Endothelial cell (in vitro differentiated cells): Measurements from ENCODE around the gene RAX2. TPM values are rescaled to one million over a fixed set of nuclear protein-coding genes. Genes with fewer than 3 reads are reported as not detected.
"Not testable (repeated sequence)": the region's sequence is repeated elsewhere in the genome, so short reads cannot be mapped to it uniquely, and the experiment has no call there.

ENCODE experiments used
- DNase-seq: peaks from one replicate; pipeline ENCODE4 v3.0.0; 2021; ENCODE audit warnings: low spot score
- H3K27ac Mint-ChIP-seq: one replicate; pipeline ENCODE4 v1.8.0; 2021; ENCODE audit warnings: mixed read lengths, inconsistent platforms; ENCODE audit not compliant: unreplicated experiment
- H3K27me3 Mint-ChIP-seq: one replicate; pipeline ENCODE4 v1.8.0; 2021; ENCODE audit warnings: mild to moderate bottlenecking, moderate library complexity, mixed read lengths, inconsistent platforms; ENCODE audit not compliant: unreplicated experiment
- H3K36me3 Mint-ChIP-seq: one replicate; pipeline ENCODE4 v1.8.0; 2021; ENCODE audit warnings: mild to moderate bottlenecking, low read depth, mixed read lengths, inconsistent platforms; ENCODE audit not compliant: unreplicated experiment
- H3K4me1 Mint-ChIP-seq: one replicate; pipeline ENCODE4 v1.8.0; 2021; ENCODE audit warnings: mild to moderate bottlenecking, mixed read lengths, inconsistent platforms; ENCODE audit not compliant: unreplicated experiment
- H3K4me3 Mint-ChIP-seq: one replicate; pipeline ENCODE4 v1.8.0; 2021; ENCODE audit warnings: mild to moderate bottlenecking, mixed read lengths, inconsistent platforms; ENCODE audit not compliant: unreplicated experiment
- H3K9me3 Mint-ChIP-seq: one replicate; pipeline ENCODE4 v1.8.0; 2021; ENCODE audit warnings: mixed read lengths, inconsistent platforms; ENCODE audit not compliant: unreplicated experiment
- CTCF ChIP-seq: fragments of 200-600 bp; sonication (generic); IDR thresholded peaks from one replicate; pipeline ENCODE4 v1.5.0; 2021; ENCODE audit warnings: antibody characterized with exemption; ENCODE audit not compliant: unreplicated experiment
- total RNA-seq: library from RNA; stranded (reverse); fragmentation: NEBNext Ultra II Directional; extraction: Animal tissue kit (Norgen Biotek cat#: 25700); gene quantifications from one replicate; pipeline ENCODE4 v1.2.1, GENCODE V29; 2021; ENCODE audit not compliant: unreplicated experiment

The RAX2 gene
- total RNA-seq, 1 donor from 2014 or later = not detected

- no peak for DNase-seq
- peaks cover 8% of the 10 kb centered on the region for H3K36me3 Mint-ChIP-seq
- TF ChIP-seq CTCF = no peak
- H3K27me3 Mint-ChIP-seq = peaks cover 4% of the 10 kb centered on the region
- no peak overlapping the region for H3K4me3 Mint-ChIP-seq
- no peaks in the 10 kb centered on the region for H3K4me1 Mint-ChIP-seq
- no peaks in the 10 kb centered on the region for H3K9me3 Mint-ChIP-seq
- no peak overlapping the region for H3K27ac Mint-ChIP-seq
Observed at GRCh38 chr19:3768015-3768747, 3.8 kb downstream of the RAX2 start.

GRCh38 chr19:3767050-3767449 lies 5.0 kb downstream of the RAX2 start:
- Mint-ChIP-seq H3K36me3 (peaks cover 8% of the 10 kb centered on the region), H3K27ac (no peak overlapping the region), H3K27me3 (peaks cover 4% of the 10 kb centered on the region), H3K4me1 (no peaks in the 10 kb centered on the region), H3K9me3 (no peaks in the 10 kb centered on the region), H3K4me3 (no peak overlapping the region)
- DNase-seq = no peak
- no peak for TF ChIP-seq CTCF

GRCh38 chr19:3766520-3766919 lies 5.5 kb downstream of the RAX2 start:
- H3K9me3 Mint-ChIP-seq = no peaks in the 10 kb centered on the region

GRCh38 chr19:3765757-3766156 lies 6.3 kb downstream of the RAX2 start:
- not testable (repeated sequence) for H3K27ac Mint-ChIP-seq, H3K4me1 Mint-ChIP-seq, H3K27me3 Mint-ChIP-seq, H3K4me3 Mint-ChIP-seq, DNase-seq, H3K9me3 Mint-ChIP-seq
- peaks cover 12% of the 10 kb centered on the region for H3K36me3 Mint-ChIP-seq

More at GRCh38 chr19:3766520-3766919, 5.5 kb downstream of the RAX2 start:
- DNase-seq = no peak
- H3K4me3 Mint-ChIP-seq = no peak overlapping the region
- peaks cover 4% of the 10 kb centered on the region for H3K4me1 Mint-ChIP-seq
- TF ChIP-seq CTCF = no peak
- no peak overlapping the region for H3K27ac Mint-ChIP-seq
- H3K36me3 Mint-ChIP-seq = peaks cover 8% of the 10 kb centered on the region
- H3K27me3 Mint-ChIP-seq = peaks cover 4% of the 10 kb centered on the region

- TF ChIP-seq CTCF = no peak
- H3K36me3 Mint-ChIP-seq = peaks cover 12% of the 10 kb centered on the region
- no peak for DNase-seq
- peaks cover 8% of the 10 kb centered on the region for H3K4me1 Mint-ChIP-seq
- no peak overlapping the region for H3K27ac Mint-ChIP-seq
- peaks cover 4% of the 10 kb centered on the region for H3K27me3 Mint-ChIP-seq
- H3K4me3 Mint-ChIP-seq = no peak overlapping the region
- no peaks in the 10 kb centered on the region for H3K9me3 Mint-ChIP-seq
Observed at GRCh38 chr19:3765121-3765520, 6.9 kb downstream of the RAX2 start.
